Uterus (tissue), 2 donors: Measurements from ENCODE around the gene EPHA2.

Source experiments
- POLR2A ChIP-seq, 2 donors: fragments of 450-650 bp; IDR thresholded peaks; one replicate each; pipeline ENCODE4 v1.6.1; 2016; ENCODE audit warnings: antibody characterized with exemption in 2 of 2, mild to moderate bottlenecking in 1 of 2, moderate library complexity in 1 of 2
- TF ChIP-seq, protein P1 (sequence below), 4 experiments: fragments of 200-600 bp in 2 of 4; fragments of 450-650 bp in 2 of 4; sonication (generic) in 2 of 4; IDR thresholded peaks; one replicate each; pipeline ENCODE4 v1.5.1; 2016 to 2019; ENCODE audit warnings: antibody characterized with exemption in 4 of 4, mild to moderate bottlenecking in 2 of 4, moderate library complexity in 1 of 4

DNA sequence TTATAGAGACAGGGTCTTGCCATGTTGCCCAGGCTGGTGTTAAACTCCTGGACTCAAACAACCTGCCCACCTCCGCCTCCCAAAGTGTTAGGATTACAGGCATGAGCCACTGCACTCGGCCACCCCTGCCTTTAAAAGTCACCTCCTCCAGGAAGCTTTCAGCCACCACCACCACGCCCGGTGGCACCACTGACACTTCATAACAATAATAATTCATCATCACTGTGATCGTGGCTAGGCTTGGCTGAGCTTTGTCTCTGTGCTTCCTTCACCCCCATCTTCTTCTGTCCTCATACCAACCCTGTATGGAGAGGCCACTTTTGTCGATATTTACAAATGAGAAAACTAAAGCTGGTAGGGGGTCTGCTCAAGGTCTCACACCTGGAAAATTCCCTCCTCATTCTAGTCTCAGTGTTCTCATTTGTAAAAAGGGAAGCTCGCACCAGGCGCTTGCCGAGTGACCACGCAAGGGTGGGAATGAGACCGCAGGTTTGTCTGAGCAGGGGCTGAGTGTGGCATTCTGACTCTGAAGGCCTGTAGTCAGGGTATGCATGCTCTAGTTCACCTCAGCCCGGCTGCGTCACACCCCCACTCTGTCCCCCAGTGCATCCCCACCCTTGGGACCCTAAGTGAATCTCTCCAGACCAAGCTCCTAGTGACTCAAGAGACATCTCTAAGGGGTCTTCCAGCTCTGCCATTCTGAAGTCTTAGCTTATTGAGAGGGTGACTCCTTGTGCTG, 12.9 kb upstream of the EPHA2 start:
- TF ChIP-seq, protein P1, sequence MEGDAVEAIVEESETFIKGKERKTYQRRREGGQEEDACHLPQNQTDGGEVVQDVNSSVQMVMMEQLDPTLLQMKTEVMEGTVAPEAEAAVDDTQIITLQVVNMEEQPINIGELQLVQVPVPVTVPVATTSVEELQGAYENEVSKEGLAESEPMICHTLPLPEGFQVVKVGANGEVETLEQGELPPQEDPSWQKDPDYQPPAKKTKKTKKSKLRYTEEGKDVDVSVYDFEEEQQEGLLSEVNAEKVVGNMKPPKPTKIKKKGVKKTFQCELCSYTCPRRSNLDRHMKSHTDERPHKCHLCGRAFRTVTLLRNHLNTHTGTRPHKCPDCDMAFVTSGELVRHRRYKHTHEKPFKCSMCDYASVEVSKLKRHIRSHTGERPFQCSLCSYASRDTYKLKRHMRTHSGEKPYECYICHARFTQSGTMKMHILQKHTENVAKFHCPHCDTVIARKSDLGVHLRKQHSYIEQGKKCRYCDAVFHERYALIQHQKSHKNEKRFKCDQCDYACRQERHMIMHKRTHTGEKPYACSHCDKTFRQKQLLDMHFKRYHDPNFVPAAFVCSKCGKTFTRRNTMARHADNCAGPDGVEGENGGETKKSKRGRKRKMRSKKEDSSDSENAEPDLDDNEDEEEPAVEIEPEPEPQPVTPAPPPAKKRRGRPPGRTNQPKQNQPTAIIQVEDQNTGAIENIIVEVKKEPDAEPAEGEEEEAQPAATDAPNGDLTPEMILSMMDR (IDR thresholded peaks at IDR 0.05): no peak
- no peak for TF ChIP-seq POLR2A (IDR thresholded peaks at IDR 0.05)
